Adrenal gland (tissue), 5 donors: ENCODE data around the gene TRAF2.

Source experiments
- CTCF ChIP-seq, 6 experiments: fragments of 450-650 bp in 4 of 6; fragments of 200-600 bp in 2 of 6; sonication (generic) in 1 of 6; IDR thresholded peaks; 1 replicate in 5 of 6; 2 replicates in 1 of 6; pipeline versions ENCODE4 v1.5.1 to v1.8.0; 2016 to 2021; ENCODE audit warnings: antibody characterized with exemption in 6 of 6, mild to moderate bottlenecking in 2 of 6, moderate library complexity in 1 of 6
- POLR2A ChIP-seq, 2 donors: fragments of 450-650 bp; IDR thresholded peaks; one replicate each; pipeline ENCODE4 v1.6.1; 2017; ENCODE audit warnings: antibody characterized with exemption in 2 of 2, mild to moderate bottlenecking in 2 of 2, moderate library complexity in 1 of 2
- donor health status: DM: no; HTN: no; CAD: no.

- TF ChIP-seq POLR2A (IDR thresholded peaks at IDR 0.05) (no peak), CTCF (IDR thresholded peaks at IDR 0.05) (no peak)
Measured at GRCh38 chr9:136898483-136899100, 12.3 kb downstream of the TRAF2 start.
